NCI-H1417 (cell line): ENCODE measurements around the gene BAG5.
A peak's percentile ranks its signal among the peaks of the same experiment; 100 is the strongest.
"Not testable (repeated sequence)": the region's sequence is repeated elsewhere in the genome, so short reads cannot be mapped to it uniquely, and the experiment has no call there.

ENCODE experiments used
- DNase-seq, 3 experiments: peaks; one replicate each; lab custom pipeline; 2025; lab: John Stamatoyannopoulos, UW

Gene BAG5

DNA sequence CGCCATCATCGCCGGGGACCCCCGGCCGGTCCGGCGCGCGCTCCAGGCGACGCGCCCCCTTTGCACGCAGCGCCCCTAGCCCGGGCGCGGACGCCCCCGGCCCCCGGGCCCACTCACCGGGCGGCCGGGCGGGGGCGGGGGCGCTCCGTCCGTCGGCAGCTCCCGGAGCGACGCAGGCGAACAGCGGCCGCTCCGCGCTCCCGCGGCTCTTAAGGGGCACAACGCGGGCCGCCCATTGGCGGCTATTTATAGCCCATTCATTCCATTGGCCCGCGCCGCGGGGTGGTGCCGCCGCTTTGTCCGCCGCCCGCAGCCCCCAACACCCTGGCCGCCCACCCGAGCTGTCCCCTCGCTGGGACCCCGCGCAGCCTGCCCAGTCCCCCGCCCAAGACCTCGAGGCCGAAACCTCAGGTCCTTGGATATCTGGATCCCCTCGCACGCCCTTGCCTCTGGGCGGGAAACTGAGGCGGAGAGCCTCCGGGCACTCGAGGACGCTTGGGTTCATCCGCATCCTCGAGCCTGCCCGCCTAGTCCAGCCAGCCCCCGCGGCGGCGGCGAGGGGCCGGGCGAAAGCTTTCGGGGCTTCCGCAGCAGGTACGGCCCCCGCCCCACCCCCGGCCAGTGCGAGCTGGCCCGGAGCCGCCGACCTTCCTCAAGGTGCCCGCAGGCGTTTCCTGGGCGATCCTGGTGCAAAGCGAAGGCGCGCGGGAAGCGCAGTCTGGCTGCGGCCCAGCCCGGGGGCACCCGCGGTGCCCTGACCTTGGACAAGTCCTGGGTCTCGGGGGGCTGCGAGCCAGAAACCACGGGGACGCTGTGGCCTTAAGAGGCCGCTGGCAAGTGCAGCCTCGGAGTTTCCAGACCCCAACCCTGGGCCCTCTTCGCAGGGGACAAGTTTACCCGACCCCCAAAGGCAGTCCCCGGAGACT, 39.5 kb downstream of the BAG5 start, which contains the start of gene CKB:
Gene CKB, minus strand, starts transcription at position 182 of the 926 bp plus-strand sequence. CDS start 337 bp downstream, outside the sequence.
- DNase-seq = peak; percentile 87 to 92 (median 91)

DNA sequence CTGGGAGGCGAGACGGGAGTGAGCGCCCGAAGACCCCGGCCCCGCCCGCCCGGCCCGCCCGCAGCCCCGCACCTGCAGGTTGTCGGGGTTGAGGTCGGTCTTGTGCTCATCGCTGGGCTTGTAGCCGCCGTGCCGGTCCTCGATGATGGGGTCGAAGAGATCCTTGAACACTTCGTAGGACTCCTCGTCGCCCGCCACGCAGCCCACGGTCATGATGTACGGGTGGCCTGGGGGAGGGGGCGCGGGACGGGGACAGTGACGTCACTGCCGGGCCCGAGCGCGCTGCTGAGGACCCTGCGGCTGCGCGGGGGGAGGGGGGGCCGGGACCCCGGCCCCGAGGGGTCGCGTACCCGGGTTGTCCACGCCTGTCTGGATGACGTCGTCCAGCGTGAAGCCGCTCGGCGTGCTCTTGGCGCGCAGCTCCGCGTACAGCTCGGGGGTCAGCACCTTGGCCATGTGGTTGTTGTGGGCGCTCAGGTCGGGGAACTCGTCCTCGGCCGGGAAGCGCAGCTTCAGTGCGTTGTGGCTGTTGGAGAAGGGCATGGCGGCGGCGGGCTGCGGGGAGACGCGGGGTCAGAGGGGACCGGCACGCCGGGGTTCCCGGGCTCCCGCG, 40.4 kb downstream of the BAG5 start:
- peak; percentile 36 to 80 (median 75) for DNase-seq

DNA sequence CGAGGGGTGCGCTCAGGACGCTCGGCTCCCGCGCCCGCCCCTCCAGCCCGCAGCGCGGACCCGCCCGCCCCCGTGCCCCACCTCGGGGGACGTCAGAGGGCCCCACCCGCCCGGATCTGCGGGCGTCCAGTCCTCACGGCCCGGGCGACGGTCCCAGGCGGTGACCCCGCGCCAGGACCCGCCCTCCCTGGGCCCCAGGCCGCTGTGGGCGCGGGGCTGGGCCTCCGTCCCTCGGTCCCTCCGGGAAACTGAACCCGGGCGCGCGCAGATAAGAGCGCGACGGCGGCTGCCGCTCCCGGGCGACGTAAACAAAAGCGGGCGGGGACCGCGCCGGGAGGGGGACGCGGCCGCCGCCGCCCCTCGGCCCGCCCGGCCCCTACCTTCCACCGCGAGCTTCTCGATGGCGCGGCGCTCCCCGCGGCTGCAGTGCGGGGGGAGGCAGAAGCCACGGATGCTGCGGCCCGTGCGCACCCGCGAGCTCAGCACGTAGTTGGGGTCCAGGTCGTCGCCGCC, 41.0 kb downstream of the BAG5 start:
- peak; percentile 44 to 75 (median 69) for DNase-seq

DNA sequence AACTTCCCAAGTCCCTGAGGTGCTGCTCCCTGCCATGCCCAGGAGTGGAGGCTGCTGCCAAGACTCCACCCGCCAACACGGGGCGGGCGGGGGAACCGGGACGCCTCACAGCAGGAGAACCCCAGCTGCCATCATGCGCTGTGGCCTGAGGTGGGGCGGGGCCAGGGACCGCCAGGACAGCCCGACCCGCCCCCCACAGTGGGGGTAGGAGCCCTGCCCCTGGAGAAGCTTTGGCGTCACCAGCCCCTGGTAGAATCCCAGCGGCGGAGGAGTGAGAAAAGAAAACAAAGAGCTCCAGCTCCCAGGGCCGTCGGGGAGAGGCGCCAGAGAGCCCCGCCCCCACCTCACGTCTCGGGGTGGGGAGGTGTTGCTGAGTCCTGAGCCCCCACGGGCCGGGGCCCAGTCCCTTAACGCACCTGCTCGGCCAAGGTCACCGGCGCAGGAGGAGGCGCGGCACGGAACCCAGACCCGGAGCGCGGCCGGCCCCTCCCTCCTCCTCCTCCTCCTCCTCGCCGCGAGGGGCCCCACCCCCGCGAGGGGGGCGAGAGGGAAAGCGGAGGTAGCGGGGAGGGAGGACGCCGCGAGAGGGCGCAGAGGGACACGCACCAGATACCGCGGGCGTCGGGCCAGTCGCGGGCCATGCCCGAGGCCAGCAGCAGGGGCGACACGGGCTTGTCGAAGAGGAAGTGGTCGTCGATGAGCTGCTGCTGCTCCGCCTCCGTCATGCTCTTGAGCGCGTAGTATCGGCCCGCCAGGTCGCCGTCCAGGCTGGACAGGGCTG, 41.6 kb downstream of the BAG5 start:
- peak; percentile 59 to 96 (median 94) for DNase-seq

DNA sequence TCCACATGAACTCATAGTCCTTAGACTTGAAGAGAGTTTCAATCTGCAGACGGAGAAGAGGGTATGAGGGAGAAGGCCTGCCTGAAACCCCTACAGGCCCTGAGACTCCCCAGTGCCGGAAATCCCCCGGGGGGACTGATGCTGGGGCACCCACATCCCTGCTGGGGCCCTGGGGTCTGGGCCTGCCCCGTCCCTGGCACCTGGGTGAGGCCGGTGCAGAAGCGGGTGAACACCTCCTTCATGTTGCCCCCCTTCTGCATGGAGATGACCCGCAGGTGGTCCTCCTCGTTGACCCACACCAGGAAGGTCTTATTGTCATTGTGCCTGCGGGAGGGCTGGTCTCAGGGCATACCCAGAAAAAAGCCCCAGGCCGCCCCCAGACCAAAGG, 42.2 kb downstream of the BAG5 start:
- DNase-seq = no peak

DNA sequence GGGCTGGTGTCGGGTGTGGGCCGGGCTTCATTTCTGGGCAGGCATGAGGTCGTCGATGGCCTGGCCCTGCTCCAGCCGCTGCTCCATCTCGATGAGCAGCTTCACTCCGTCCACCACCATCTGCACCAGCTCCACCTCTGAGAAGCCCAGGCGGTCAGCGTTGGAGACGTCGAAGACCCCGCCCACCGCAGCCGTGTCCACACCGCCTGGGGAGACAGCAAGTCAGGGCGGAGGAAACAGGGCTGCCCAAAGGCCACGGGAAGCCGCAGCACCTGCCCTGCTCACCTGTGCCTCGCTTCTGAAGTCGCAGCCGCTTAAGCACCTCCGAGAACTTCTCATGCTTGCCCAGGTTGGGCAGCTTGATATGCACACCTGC, 42.6 kb downstream of the BAG5 start:
- peak in 2 of 3 experiments; percentile 78 to 87 for DNase-seq

DNA sequence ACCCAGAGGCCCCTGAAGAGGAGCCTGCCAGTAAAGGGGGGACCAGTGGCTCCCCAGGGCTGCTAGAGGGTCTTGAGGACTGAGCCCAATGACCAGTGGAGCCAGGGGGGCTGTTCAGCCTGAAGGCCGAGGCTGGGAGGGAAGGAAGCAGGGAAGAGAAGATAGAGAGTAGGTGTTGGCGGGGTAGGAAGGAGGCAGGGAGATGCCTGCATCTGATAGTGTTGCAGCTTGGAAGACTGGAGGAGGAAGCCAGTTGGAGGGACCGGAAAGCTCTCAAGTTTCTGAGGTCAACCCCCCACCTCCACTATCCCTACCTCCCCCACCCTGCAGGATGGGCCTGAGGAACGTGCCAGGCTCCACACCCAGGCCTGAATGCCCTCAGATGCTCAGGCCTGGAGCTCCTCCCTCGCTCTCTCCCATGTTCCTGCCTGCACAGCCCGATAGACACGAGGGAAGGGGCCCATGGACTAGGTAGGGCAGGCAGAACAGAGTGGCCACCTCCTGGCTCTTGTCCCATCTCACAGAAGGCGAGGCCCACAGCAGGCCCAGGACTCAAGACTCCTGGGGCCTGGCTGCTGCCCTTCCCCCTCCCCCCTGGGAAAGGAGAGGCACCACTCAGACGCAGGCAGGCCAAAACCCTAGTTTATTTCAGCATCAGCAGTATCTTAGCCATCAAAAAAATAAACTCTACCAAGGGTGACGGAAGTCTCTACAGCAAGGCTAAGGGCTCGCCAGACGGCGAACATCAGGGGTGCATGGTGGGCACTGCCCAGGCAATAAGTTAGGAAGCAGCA, 43.2 kb downstream of the BAG5 start:
- DNase-seq = no peak

DNA sequence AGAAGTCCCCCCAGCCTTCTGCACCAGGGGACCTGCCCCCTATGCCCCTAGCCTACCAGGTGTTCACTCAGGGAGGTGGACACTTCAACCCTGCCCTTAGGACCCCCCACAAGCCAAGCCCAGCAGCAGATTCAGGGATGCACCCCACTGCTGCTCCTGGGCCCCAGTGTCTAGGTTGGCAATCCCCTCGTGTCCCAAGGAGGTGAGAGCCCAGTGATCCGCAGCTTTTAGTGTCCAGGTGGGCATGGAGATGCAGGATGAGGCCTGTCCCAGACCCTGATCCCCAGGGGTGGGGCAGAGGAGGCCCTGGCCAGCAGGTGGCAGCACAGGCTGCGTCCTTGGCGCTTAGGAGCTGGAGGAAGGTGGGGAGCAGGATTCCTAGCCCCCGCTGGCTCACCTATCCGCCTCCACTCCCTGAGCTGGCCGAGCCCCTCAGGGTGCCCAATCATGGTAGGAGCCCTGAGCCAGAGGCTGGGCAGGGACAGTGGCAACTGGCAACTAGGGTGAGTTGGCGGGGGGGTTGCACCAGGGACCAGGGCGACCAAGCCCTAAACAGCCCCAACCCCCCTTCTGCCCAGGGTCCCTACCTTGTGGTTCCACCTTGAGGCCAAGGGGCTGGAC, 43.9 kb downstream of the BAG5 start:
- DNase-seq = peak; percentile 52 to 67 (median 54)

DNA sequence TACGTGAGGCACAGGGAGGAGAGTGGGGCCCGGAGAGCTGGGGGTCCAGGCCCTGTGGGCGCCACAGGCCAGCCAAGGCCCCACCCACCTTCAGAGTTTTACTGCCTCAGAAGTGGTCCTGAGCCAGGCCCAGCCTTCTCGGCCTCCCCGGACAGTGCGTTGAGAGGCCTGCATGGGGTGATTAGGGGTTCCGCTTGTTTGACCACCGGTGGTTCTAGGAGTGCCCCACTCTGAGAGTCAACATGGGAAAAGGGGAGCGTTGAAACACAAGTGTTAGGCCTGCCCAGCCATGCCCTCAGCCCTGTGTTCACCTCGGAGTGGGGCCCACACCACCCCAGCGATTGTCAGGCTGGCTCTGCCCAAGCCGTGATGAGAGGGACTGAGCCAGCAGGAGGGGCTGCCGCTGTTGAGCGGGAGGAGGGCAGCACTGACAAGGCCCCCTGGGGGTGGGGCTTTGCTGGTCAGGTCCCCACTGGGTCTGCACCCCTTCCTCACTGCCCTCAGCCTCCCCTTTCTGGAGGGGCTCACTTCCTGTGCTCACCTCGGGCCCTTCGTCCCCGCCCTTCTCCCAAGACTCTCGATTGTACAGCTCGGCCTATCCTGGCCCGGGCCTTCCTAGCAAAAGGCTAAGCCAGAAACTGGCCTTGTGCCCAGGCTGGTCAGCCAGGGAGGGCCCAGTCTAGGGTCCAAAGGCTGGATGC, 44.6 kb downstream of the BAG5 start:
- no peak for DNase-seq

DNA sequence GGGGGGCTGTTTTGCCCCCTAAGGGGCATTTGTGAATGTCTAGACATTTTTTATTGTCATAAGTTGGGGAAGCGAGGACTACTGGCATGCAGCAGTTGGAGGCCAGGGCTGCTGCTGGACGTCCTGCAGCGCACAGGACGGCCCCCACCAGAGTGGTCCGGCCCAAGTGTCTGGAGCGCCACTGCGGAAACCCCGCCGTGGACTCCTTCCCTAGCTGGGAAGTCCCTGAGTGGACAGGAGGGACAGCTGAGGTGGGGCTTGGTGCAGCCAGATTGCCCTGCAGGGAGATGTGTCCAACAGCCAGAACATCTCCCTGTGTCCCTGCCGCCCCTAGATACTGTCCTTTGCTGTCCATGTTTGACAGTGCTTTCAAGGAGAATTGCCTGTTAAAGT, 45.3 kb downstream of the BAG5 start:
- no peak for DNase-seq

DNA sequence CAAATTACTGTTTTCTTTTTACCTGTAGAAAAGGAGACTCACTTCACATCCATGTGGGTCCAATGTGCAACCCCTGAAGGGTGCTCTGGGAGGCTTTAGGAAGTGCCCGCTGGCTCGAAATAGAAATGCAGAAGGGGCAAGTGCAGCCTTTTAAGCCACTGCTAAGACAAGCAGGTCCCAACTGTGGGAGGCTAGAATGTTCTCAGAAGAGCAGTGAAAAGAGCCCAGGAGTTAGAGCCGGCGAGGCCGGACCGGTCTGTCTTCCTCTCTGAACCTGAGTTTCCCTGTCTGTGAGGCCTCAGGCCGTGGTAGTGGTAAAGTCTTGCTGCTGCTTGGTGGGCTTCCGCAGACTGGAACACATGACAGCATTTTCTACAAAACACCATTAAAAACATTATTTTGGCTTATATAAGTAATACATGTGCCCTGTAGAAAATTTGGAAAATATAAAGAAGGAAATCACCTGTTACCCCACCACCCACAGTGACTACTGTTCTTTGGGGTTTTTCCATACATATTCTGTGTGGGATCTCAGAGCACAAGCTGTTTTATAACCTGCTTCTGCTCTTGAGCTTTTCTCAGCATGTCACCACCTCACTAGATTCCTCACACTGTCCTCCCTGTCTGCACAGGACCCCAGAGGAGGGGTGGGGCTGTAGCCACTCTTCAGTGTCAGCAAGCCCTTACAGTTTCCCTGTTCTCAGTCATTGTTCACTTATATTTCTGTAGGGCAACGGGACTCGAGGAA, 45.9 kb downstream of the BAG5 start:
- no peak for DNase-seq

DNA sequence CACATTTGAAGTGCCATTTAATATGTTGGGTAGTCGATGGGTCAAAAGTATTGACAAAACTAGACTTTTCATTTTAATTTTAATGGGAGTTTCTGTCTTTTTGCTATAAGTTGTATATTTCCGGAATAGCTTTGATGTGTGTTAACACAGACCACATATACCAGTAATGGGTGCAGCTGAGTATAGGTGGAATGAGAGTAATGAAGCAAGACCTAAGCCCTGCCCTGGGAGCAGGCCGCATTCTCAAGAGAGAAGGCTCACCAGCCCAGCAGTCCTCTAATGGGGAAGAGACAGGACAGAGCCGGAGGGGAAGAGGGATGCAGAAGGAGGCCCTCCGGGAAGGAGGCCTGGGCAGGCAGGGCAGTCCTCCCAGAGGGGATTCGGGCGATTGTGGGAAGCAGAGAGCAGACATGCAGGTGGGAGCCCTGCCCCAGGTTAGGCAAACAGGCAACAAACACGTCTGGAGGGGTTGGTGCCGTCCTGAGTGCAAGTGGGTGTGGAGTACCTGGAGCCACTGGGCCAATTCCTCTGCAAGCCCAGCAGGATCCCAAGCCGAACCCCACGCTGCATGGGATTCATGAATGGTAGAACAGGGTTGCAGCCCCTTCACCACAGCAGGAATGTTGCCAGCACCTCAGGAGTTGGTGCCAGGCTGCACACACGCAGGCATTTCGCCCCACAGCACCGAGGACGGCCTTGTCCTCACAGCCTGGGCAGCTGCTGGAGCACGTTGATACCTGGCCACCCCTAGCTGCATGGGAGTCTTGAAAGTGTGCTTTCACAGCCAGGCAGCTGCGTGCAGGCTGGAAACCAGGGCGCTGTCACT, 47.6 kb downstream of the BAG5 start:
- DNase-seq = no peak

DNA sequence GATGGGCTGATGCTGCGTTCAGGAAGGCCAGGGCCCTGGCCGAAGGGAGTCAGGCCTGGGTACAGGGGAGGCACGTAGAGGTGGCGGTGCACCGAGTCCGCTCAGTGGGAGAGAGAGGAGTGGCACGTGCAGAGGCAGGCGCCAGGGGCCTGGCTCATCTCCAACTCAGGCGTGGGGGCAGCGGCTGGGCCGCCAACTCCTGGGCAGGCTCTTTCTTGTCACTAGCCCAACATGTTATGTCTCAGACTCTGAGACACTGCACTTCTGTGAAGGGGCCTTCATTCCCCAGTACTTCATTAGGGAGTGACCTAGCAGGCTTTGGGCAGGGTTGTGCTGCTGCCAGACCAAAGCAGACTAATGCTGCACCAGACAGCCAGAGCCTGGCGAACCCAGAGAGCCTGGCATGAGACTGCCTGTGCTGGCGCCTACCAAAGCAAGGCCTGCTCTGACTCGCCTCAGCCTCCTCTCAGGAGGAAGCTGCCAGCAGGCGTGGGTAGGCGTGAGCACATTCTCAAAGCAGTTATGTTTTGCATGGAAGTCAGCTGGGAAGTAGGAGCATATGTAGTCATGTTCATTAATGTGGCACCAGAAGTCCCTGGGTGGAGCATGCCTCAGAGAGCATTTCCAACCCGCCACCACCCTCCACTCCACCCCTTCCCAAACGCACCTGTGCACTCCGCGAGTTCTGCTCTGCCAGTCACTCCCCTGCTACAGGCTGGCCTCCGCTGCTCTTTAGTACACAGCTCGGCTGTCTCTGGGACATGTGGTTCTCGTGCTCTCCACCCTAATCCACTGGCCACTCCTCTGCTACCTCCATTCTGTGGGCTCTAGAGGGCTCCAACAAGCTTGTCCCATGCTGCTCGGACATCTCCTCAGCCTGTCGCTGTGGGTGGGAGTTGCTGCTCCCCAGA, 49.5 kb downstream of the BAG5 start:
- DNase-seq = peak; percentile 27 to 86 (median 68)

DNA sequence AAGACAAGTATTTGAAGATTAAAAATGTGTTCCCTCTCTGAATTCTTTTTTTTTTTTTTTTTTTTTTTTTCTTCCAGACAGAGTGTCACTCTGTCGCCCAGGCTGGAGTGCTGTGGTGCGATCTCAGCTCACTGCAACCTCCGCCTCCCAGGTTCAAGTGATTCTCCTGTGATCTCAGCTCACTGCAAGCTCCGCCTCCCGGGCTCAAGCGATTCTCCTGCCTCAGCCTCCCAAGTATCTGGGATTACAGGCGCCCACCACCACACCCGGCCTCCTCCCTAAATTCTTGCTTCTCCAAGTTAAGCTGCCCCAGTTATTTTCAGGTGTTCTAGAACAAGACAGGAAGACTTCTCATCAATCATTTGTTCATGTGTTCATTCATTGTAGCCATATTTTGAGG, 50.3 kb downstream of the BAG5 start:
- not testable (repeated sequence) for DNase-seq

DNA sequence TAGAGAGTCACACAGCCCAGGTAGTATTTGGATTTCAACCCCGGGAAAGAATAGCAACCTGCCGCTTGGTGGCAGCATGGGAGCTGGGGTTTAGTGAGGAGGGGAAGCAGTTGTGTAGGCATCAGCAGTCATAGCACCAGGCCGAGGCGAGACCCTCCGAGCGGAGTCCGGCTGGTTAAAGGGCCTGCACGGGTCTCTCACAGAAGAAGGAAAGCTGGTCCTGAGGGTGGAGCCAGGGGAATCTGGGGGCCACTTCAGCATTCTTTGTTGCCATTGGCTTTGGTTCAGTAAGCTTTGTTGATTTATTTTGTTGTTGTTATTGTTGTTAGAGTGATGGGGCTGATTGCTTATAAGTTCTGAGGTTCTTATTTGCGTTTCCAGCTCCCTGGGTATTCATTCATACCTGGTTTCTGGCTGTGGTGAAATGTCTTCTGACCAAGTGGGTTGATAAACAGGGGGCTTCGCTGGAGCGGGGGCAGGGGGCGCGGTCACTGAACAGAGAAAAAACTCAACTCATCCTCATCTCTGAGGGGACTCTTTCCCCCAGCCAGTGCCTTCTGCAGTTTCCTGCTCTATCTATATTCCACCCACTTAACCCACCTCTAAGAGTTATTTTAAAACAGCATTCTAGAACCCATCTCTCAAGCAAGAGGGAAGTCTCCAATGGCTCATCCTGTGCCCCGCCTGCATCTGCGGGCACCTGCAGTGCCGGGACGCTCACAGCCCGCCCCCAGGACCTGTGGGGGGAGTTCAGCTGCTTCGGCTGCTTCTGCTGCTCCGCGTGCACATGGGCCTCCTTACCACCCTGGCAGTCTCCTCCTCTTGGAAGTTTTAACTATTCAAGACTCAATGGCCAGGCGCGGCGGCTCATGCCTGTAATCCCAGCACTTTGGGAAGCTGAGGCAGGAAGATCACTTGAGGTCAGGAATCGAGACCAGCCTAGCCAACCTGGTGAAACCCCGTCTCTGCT, 51.4 kb downstream of the BAG5 start:
- no peak for DNase-seq
